CD4-positive, CD25-positive, alpha-beta regulatory T cell (primary cell): ENCODE results near the gene IWS1. TPM values are rescaled to one million over a fixed set of nuclear protein-coding genes. Genes with fewer than 3 reads are reported as not detected.
"Not testable (repeated sequence)": the region's sequence is repeated elsewhere in the genome, so short reads cannot be mapped to it uniquely, and the experiment has no call there.

Experiments used
- ATAC-seq, 2 donors: fragments of 150-1000 bp; cut with Tn5 transposase; one replicate each; pipeline ENCODE4 v1.10.0; 2021; ENCODE audit warnings: low read depth in 2 of 2, moderate number of reproducible peaks in 2 of 2, moderate library complexity in 1 of 2
- DNase-seq, 3 donors: peaks; one replicate each; pipeline versions ENCODE4 v3.0.0 to v3.0.0-alpha.2; 2012 to 2022; ENCODE audit warnings: mixed read lengths in 1 of 3
- H3K27ac ChIP-seq: one replicate; pipeline ENCODE4 v1.7.0; 2013; ENCODE audit warnings: mild to moderate bottlenecking, low read length; ENCODE audit not compliant: insufficient read depth, poor library complexity, severe bottlenecking
- H3K27me3 ChIP-seq: one replicate; pipeline ENCODE4 v1.7.0; 2013; ENCODE audit warnings: low read length; ENCODE audit not compliant: control insufficient read depth, insufficient read depth
- H3K36me3 ChIP-seq: one replicate; pipeline ENCODE4 v1.7.0; 2013; ENCODE audit warnings: mild to moderate bottlenecking, low read length, moderate library complexity; ENCODE audit not compliant: control insufficient read depth, insufficient read depth
- H3K4me1 ChIP-seq: 2 replicates; pipeline ENCODE4 v1.7.0; 2013; ENCODE audit warnings: mild to moderate bottlenecking, low read length; ENCODE audit not compliant: insufficient read depth, control insufficient read depth, poor library complexity, severe bottlenecking
- H3K4me3 ChIP-seq: one replicate; pipeline ENCODE4 v1.7.0; 2013; ENCODE audit warnings: low read depth, mild to moderate bottlenecking, low read length, moderate library complexity
- H3K9me3 ChIP-seq, 2 experiments: 1 replicate in 1 of 2; 2 replicates in 1 of 2; pipeline ENCODE4 v1.7.0; 2013; ENCODE audit warnings: low read length in 2 of 2, mild to moderate bottlenecking in 1 of 2, moderate library complexity in 1 of 2; ENCODE audit not compliant: control insufficient read depth in 2 of 2
- H3K27ac Mint-ChIP-seq, 3 donors: one replicate each; pipeline ENCODE4 v1.8.0; 2020 to 2022; ENCODE audit warnings: mild to moderate bottlenecking in 3 of 3, mixed read lengths in 3 of 3, moderate library complexity in 2 of 3
- H3K27me3 Mint-ChIP-seq: one replicate; pipeline ENCODE4 v1.8.0; 2022; ENCODE audit warnings: mild to moderate bottlenecking, mixed read lengths
- H3K36me3 Mint-ChIP-seq: one replicate; pipeline ENCODE4 v1.8.0; 2020; ENCODE audit warnings: mixed read lengths
- H3K4me1 Mint-ChIP-seq, 4 donors: one replicate each; pipeline ENCODE4 v1.8.0; 2020 to 2022; ENCODE audit warnings: mixed read lengths in 4 of 4, mild to moderate bottlenecking in 1 of 4
- H3K4me3 Mint-ChIP-seq, 4 donors: one replicate each; pipeline ENCODE4 v1.8.0; 2020 to 2022; ENCODE audit warnings: mild to moderate bottlenecking in 4 of 4, mixed read lengths in 4 of 4, moderate library complexity in 3 of 4
- H3K9me3 Mint-ChIP-seq, 7 donors: one replicate each; pipeline ENCODE4 v1.8.0; 2020 to 2022; ENCODE audit warnings: mixed read lengths in 7 of 7, mild to moderate bottlenecking in 3 of 7, moderate library complexity in 2 of 7
- polyA plus RNA-seq, 4 donors: library from polyadenylated mRNA; unstranded; fragments of 300-500 nt; fragmentation: Illumina TruSeq; gene quantifications; one replicate each; pipeline ENCODE4 v1.2.3, GENCODE V29; 2021
- total RNA-seq: library from RNA; stranded (reverse); gene quantifications from one replicate; pipeline ENCODE4 v1.2.3, GENCODE V29; 2022

Gene IWS1
- total and polyA plus RNA-seq, 5 donors from 2014 or later: 15.4 to 39.6 (median 20.3) TPM

GRCh38 chr2:127525691-127526131, 578 bp downstream of the IWS1 start:
- peak overlapping the region; percentile 98 for H3K27ac ChIP-seq
- H3K4me3 ChIP-seq: peak overlapping the region; percentile 98
- DNase-seq (peak in 2 of 3 donors; percentile 21 to 45), ATAC-seq (no peak)
- Mint-ChIP-seq H3K4me3 (peak overlapping the region; percentile 94 to 99 (median 96)), H3K4me1 (peaks cover 29 to 59% (median 36%) of the 10 kb centered on the region in 4 donors), H3K27me3 (no peaks in the 10 kb centered on the region), H3K9me3 (peaks cover 0 to 4% (median 0%) of the 10 kb centered on the region in 7 donors), H3K36me3 (peaks cover 23% of the 10 kb centered on the region), H3K27ac (peak overlapping the region; percentile 88 to 100 (median 100))
- no peaks in the 10 kb centered on the region for H3K9me3 ChIP-seq
- H3K36me3 ChIP-seq: peaks cover 25% of the 10 kb centered on the region
- peaks cover 38% of the 10 kb centered on the region for H3K4me1 ChIP-seq
- peaks cover 4% of the 10 kb centered on the region for H3K27me3 ChIP-seq

- H3K27ac Mint-ChIP-seq: peak overlapping the region in 2 of 3 donors; percentile 36 to 47
- peaks cover 38% of the 10 kb centered on the region for H3K4me1 ChIP-seq
- H3K4me3 ChIP-seq: peak overlapping the region; percentile 46
- DNase-seq, H3K9me3 ChIP-seq, H3K27me3 Mint-ChIP-seq, ATAC-seq, H3K9me3 Mint-ChIP-seq, H3K27me3 ChIP-seq: not testable (repeated sequence)
- H3K4me1 Mint-ChIP-seq: peaks cover 31 to 73% (median 43%) of the 10 kb centered on the region in 4 donors
- H3K36me3 Mint-ChIP-seq: peaks cover 30% of the 10 kb centered on the region
- peaks cover 36% of the 10 kb centered on the region for H3K36me3 ChIP-seq
- peak overlapping the region; percentile 20 for H3K27ac ChIP-seq
- peak overlapping the region; percentile 76 to 99 (median 92) for H3K4me3 Mint-ChIP-seq
These were observed 2.0 kb downstream of the IWS1 start for GRCh38 chr2:127524198-127524834.

- Histone ChIP-seq H3K27me3 (no peaks in the 10 kb centered on the region), H3K36me3 (peaks cover 39% of the 10 kb centered on the region), H3K27ac (no peak overlapping the region), H3K4me1 (peaks cover 38% of the 10 kb centered on the region), H3K9me3 (no peaks in the 10 kb centered on the region), H3K4me3 (peak overlapping the region; percentile 46)
- H3K27me3 Mint-ChIP-seq: no peaks in the 10 kb centered on the region
- peaks cover 0 to 2% (median 0%) of the 10 kb centered on the region in 7 donors for H3K9me3 Mint-ChIP-seq
- H3K36me3 Mint-ChIP-seq: peaks cover 30% of the 10 kb centered on the region
- H3K4me3 Mint-ChIP-seq: peak overlapping the region; percentile 55 to 76 (median 62)
- no peak for DNase-seq
- no peak for ATAC-seq
- H3K4me1 Mint-ChIP-seq: peaks cover 31 to 73% (median 44%) of the 10 kb centered on the region in 4 donors
- peak overlapping the region in 2 of 3 donors; percentile 36 to 47 for H3K27ac Mint-ChIP-seq
These were observed 2.9 kb downstream of the IWS1 start for GRCh38 chr2:127523269-127523939.

GRCh38 chr2:127520424-127520823, 5.9 kb downstream of the IWS1 start:
- H3K4me1 ChIP-seq: peaks cover 26% of the 10 kb centered on the region
- Mint-ChIP-seq H3K4me3 (no peak overlapping the region), H3K36me3 (peaks cover 45% of the 10 kb centered on the region), H3K27me3 (no peaks in the 10 kb centered on the region), H3K9me3 (peaks cover 0 to 2% (median 0%) of the 10 kb centered on the region in 7 donors), H3K4me1 (peaks cover 28 to 77% (median 55%) of the 10 kb centered on the region in 4 donors), H3K27ac (peak overlapping the region in 2 of 3 donors; percentile 9 to 49)
- peaks cover 65% of the 10 kb centered on the region for H3K36me3 ChIP-seq
- H3K27ac ChIP-seq: no peak overlapping the region
- no peaks in the 10 kb centered on the region for H3K27me3 ChIP-seq
- H3K4me3 ChIP-seq: no peak overlapping the region
- DNase-seq (no peak), ATAC-seq (no peak)
- H3K9me3 ChIP-seq: no peaks in the 10 kb centered on the region

- H3K36me3 ChIP-seq: peaks cover 72% of the 10 kb centered on the region
- Mint-ChIP-seq H3K36me3 (peaks cover 44% of the 10 kb centered on the region), H3K9me3 (peaks cover 0 to 2% (median 0%) of the 10 kb centered on the region in 7 donors), H3K4me3 (no peak overlapping the region), H3K27me3 (no peaks in the 10 kb centered on the region), H3K4me1 (peaks cover 45 to 81% (median 65%) of the 10 kb centered on the region in 4 donors), H3K27ac (peak overlapping the region in 2 of 3 donors; percentile 53 to 68)
- DNase-seq: no peak
- no peaks in the 10 kb centered on the region for H3K27me3 ChIP-seq
- H3K27ac ChIP-seq: no peak overlapping the region
- no peak for ATAC-seq
- peaks cover 12% of the 10 kb centered on the region for H3K4me1 ChIP-seq
- H3K4me3 ChIP-seq: no peak overlapping the region
- H3K9me3 ChIP-seq: no peaks in the 10 kb centered on the region
These were observed 8.8 kb downstream of the IWS1 start for GRCh38 chr2:127517465-127517864.

- H3K9me3 ChIP-seq: no peaks in the 10 kb centered on the region
- H3K36me3 ChIP-seq: peaks cover 64% of the 10 kb centered on the region
- Mint-ChIP-seq H3K27ac (peak overlapping the region in 1 of 3 donors; percentile 76), H3K4me1 (peaks cover 52 to 84% (median 69%) of the 10 kb centered on the region in 4 donors), H3K4me3 (peak overlapping the region in 2 of 4 donors; percentile 13 to 35), H3K9me3 (no peaks in the 10 kb centered on the region), H3K27me3 (no peaks in the 10 kb centered on the region), H3K36me3 (peaks cover 37% of the 10 kb centered on the region)
- H3K27me3 ChIP-seq: no peaks in the 10 kb centered on the region
- H3K27ac ChIP-seq: no peak overlapping the region
- peaks cover 9% of the 10 kb centered on the region for H3K4me1 ChIP-seq
- DNase-seq (no peak), ATAC-seq (no peak)
- H3K4me3 ChIP-seq: no peak overlapping the region
These were observed 10.1 kb downstream of the IWS1 start for GRCh38 chr2:127516041-127516762.

- Mint-ChIP-seq H3K4me1 (peaks cover 58 to 88% (median 73%) of the 10 kb centered on the region in 4 donors), H3K9me3 (no peaks in the 10 kb centered on the region), H3K27me3 (no peaks in the 10 kb centered on the region), H3K36me3 (peaks cover 38% of the 10 kb centered on the region), H3K4me3 (no peak overlapping the region), H3K27ac (peak overlapping the region in 2 of 3 donors; percentile 52 to 76)
- Histone ChIP-seq H3K4me3 (no peak overlapping the region), H3K4me1 (peaks cover 9% of the 10 kb centered on the region), H3K27ac (no peak overlapping the region), H3K27me3 (no peaks in the 10 kb centered on the region), H3K36me3 (peaks cover 64% of the 10 kb centered on the region), H3K9me3 (no peaks in the 10 kb centered on the region)
- no peak for ATAC-seq
- no peak for DNase-seq
These were observed 10.8 kb downstream of the IWS1 start for GRCh38 chr2:127515383-127515915.
